Stimulated activated CD4-positive, alpha-beta T cell treated with anti-CD3 and anti-CD28 coated beads, Interleukin-2, amount 100 ng/mL, for 48 hours (primary cell): Measurements from ENCODE around the gene CIAO2A.
"Not testable (repeated sequence)": the region's sequence is repeated elsewhere in the genome, so short reads cannot be mapped to it uniquely, and the experiment has no call there.

ENCODE experiments used
- DNase-seq, 2 donors: peaks; one replicate each; pipeline ENCODE4 v3.0.0-alpha.2; 2020

CIAO2A gene

GRCh38 chr15:64070965-64071851 lies 22.4 kb downstream of the CIAO2A start:
- no peak for DNase-seq

DNA sequence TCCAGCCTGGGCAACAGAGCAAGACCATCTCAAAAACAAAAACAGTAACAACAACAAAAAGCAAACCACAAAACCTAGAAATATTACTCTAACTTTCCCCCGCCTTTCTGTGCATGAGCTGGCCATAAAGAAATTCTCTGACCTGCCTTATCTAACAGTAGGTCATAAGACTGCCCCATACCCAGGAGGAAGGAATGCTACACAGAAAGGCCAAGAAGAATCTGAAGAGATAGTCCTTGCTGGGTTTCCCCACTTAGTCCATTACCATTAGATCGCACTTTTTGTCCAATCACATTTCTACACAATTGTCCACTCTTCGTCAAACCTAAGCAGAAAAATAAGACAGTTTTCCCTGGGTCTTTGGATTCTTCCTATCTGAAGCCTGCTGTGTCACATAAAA lies 23.5 kb downstream of the CIAO2A start:
- no peak for DNase-seq

- DNase-seq, result no peak
Observed at GRCh38 chr15:64068133-64068532, 25.5 kb downstream of the CIAO2A start.

- DNase-seq, result peak; percentile 65 to 66
Observed at GRCh38 chr15:64067564-64068030, 26.0 kb downstream of the CIAO2A start.

- DNase-seq, result no peak
Observed at GRCh38 chr15:64066451-64066850, 27.2 kb downstream of the CIAO2A start.

DNA sequence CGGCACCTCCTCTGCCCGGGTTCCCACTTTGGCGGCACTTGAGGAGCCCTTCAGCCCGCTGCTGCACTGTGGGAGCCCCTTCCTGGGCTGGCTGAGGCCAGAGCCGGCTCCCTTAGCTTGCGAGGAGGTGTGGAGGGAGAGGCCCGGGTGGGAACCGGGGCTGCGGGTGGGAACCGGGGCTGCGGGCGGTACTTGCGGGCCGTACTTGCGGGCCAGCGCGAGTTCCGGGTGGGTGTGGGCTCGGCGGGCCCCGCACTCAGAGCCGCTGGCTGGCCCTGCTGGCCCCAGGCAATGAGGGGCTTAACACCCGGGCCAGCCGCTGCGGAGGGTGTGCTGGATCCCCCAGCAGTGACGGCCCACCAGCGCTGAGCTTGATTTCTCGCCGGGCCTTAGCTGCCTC lies 32.9 kb downstream of the CIAO2A start:
- DNase-seq, result no peak

DNA sequence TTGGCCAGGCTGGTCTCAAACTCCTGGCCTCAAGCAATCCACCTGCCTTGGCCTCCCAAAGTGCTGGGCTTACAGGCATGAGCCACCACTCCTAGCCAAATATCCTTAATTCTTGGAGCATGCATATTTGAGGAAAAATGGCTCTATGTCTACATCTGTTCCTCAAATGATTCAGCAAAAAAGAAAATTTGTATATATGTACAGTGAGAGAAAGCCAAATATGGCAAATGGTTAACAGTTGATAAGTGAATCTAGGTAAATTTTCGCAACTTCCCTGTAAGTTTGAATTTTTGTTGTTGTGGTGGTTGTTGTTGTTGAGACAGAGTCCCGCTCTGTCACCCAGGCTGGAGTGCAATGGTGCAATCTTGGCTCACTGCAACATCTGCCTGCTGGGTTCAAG lies 34.5 kb downstream of the CIAO2A start:
- not testable (repeated sequence) for DNase-seq

GRCh38 chr15:64058279-64058678 lies 35.4 kb downstream of the CIAO2A start:
- DNase-seq, result no peak

GRCh38 chr15:64053674-64054073 lies 40.0 kb downstream of the CIAO2A start:
- not testable (repeated sequence) for DNase-seq

DNA sequence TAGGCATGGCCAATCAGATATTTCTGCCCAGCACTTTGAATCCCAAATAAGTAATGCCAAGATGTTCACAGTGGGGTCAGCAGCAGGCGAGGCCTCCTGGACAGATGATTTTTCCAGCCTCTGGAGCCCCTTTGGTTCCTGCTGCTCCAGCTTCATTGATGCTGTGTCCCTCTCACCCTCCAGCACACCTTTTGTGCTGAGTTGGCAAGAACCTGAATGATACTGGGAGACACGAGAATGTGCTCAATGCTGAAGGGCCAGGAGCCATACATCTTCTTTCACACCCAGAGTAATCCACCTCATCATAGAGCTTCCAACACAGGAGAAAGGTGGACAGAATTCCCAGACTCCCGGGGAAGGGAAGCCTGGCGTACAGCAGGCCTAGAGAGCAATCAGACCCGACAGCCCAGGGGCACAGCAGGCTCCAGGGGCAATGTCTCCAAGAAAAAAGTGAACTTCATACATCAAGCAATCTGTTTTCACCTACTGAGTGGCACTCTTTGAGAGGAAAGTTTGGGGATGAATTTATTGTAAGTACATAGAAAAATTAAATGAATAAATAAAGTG lies 40.6 kb downstream of the CIAO2A start:
- no peak for DNase-seq

DNA sequence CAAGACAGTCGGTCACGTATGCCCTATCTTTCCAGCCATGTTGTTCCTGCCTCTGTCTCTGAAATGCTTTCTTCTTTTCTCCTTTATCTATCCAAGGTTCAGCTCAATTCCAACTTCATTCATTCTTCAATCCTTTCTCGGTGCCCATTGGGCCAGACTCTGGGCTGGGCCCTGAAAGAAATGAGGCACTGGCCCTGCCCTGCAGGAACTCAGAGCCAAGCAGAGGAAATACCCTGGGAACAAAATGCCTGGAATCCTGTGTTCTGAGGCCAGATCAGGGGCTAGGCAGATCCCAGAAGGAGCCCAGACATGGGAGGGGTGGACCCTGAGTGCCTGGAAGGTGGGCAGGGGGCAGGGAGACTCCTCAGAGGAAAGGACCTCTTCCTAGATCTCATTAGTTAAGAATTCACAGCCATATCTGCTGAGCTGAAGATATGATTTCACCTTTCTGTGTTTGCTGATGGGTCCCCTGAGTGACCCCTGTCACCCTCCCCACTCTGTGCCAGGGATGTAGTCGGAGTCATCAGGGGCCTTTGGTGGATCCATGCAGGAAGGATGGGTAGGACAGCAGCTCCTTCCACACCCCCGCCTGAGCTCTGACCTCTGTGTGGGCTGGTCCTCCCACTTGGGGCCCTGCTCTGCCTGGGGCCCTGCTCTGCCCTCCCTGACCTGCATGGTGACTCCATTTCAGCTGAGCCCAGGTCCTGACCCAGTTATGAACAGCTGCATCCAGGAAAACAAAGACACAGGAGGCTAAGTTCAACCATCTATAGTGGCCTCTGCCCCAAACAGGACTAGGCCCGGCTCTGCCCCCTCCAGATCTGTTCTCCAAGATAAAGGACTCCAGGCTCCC lies 42.0 kb downstream of the CIAO2A start:
- no peak for DNase-seq

DNA sequence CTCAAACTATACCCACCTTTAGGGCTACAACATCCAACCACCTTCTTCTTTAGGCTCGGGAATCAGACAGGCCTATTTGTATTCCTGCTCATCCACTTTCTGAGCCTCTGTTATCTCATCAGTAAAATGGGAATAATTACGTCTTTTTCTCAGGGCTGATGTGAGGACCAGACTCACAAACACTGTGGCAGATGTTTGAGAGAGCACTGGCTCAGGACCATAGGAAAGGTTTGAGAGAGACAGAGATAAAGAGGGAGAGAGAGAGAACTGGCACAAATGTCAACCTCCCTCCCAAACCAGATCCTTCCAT lies 42.6 kb downstream of the CIAO2A start:
- DNase-seq, result no peak

- DNase-seq, result no peak
Observed at GRCh38 chr15:64050281-64051092, 43.2 kb downstream of the CIAO2A start.

DNA sequence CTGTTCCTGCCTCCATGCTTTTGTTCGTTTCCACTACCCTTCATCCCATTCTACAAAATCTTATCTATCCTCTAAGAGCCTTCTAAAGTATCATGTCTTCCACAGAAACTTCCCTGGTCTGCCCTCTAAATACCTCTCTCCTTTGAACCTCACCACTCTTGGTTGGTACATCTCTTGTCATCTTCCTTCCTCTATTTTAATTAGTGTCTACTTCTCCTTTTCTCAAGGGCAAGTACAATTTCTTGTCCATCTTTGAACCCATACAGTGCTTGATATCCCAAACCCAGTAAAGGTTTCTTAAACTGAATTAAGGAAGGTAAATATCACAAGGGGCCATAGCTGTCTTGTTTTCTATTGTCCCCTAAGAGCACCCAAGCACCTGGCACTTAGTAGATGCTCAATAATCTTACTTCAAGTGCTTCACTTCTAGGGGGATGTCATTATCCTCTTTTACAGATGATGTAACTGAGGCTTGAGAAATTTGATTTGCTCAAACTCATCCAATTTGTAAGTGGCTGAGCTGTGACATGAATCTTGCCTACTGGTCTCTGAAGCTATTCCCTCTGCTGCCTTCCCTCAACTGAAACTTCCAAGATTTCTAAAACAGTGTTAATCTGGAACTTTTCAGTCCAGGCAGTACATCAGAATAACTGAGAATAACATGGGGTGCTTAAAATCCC lies 44.7 kb downstream of the CIAO2A start:
- no peak for DNase-seq

- DNase-seq, result peak; percentile 62 to 63
Observed at GRCh38 chr15:64046421-64047153, 47.1 kb downstream of the CIAO2A start, which contains the start of gene DAPK2. DAPK2 (minus strand) TSS chr15:64046485; CDS start chr15:64040261, 6,224 bp downstream.

GRCh38 chr15:64045774-64046420 lies 47.7 kb downstream of the CIAO2A start:
- DNase-seq, result peak in 1 of 2 donors; percentile 13

DNA sequence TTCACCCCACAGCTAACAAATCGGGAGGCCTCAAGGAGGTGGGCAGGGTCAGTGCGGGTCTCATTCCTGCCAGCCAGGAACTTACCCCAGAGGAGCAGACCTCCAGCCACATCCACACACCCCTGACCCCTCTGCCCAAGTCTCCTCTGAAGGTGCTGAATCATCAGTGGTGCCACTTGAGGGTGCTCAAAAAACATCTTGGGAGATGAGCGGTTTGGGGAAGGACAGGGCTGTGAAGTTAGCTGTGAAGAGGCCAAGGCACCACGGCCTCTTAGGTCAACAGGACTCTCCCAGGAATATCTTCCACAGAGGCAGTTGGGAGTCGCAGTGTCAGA lies 48.6 kb downstream of the CIAO2A start:
- DNase-seq, result no peak

- no peak for DNase-seq
Observed at GRCh38 chr15:64044300-64045100, 49.1 kb downstream of the CIAO2A start.

DNA sequence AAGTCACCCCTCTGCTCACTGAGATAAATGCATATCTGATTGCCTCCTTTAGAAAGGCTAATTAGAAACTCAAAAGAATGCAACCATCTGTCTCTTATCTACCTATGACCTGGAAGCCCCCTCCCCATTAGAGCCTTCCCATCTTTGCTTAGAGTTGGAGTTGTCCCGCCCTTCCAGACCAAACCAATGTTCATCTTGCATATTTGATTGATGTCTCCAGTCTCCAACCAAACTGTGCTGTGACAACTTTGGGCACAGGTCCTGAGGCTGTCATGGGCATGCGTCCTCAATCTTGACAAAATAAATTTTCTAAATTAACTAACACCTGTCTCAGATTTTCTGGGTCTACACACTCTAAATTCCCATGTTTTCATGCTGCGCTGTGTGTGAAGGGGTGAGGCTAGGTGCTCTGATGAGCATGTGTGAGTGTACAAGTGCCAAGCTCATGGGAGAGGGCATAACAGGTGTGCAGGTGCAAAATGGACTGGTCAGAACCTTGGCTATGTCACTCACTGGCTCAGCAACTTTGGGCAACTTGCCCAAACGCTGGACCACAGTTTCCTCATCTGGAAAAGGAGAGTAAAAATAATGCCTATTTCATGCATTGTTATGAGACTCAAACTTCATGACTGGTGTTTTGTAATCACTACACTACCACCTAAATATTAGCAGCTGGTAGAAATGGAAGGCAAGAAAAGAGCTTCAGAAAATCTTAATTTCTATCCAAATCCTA lies 54.6 kb downstream of the CIAO2A start:
- DNase-seq, result no peak
